ENCODE measurements around the gene A1BG. TPM values are rescaled to one million over a fixed set of nuclear protein-coding genes. Genes with fewer than 3 reads are reported as not detected.

The A1BG gene
- polyA plus RNA-seq, 2 of the 4 experiments (the other 2 are of a cell fraction): 2.5 to 9.5 TPM

GRCh38 chr19:58362272-58362994, 9.1 kb upstream of the A1BG start, which contains the start of gene ZNF497 (continued):
- TF ChIP-seq ATOH8 (CRISPR knock-in tag; IDR thresholded peaks at IDR 0.05; ENCODE audit: low read depth): no peak
- peak; percentile 80 for TF ChIP-seq PHF8 (IDR thresholded peaks at IDR 0.05; ENCODE audit: borderline replicate concordance, low read depth)
- no peak for TF ChIP-seq TFCP2L1 (CRISPR knock-in tag; IDR thresholded peaks at IDR 0.05)
- TF ChIP-seq, protein P1, sequence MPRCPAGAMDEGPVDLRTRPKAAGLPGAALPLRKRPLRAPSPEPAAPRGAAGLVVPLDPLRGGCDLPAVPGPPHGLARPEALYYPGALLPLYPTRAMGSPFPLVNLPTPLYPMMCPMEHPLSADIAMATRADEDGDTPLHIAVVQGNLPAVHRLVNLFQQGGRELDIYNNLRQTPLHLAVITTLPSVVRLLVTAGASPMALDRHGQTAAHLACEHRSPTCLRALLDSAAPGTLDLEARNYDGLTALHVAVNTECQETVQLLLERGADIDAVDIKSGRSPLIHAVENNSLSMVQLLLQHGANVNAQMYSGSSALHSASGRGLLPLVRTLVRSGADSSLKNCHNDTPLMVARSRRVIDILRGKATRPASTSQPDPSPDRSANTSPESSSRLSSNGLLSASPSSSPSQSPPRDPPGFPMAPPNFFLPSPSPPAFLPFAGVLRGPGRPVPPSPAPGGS (IDR thresholded peaks at IDR 0.05): peak; percentile 76; the same call in 2 of the 3 replicates
- 0 out of 2 replicates have a peak, but pooled peaks have one; percentile 6 for TF ChIP-seq TP53 (CRISPR knock-in tag; IDR thresholded peaks at IDR 0.05)
- TF ChIP-seq ESRRA (IDR thresholded peaks at IDR 0.05; ENCODE audit: borderline replicate concordance, low read length): no peak
- TF ChIP-seq RCOR1 (IDR thresholded peaks at IDR 0.05; ENCODE audit: low read depth, low read length): no peak
- no peak for TF ChIP-seq FOSB (CRISPR knock-in tag; IDR thresholded peaks at IDR 0.05)
- no peak for TF ChIP-seq HOXA7 (CRISPR knock-in tag; IDR thresholded peaks at IDR 0.05)
- TF ChIP-seq E2F6 (IDR thresholded peaks at IDR 0.05; ENCODE audit: borderline replicate concordance, low read depth): peak; percentile 89
- TF ChIP-seq CHD2 (IDR thresholded peaks at IDR 0.05; ENCODE audit: low read length, partially characterized antibody): no peak
- no peak for TF ChIP-seq NR3C1 (IDR thresholded peaks at IDR 0.05)

DNA sequence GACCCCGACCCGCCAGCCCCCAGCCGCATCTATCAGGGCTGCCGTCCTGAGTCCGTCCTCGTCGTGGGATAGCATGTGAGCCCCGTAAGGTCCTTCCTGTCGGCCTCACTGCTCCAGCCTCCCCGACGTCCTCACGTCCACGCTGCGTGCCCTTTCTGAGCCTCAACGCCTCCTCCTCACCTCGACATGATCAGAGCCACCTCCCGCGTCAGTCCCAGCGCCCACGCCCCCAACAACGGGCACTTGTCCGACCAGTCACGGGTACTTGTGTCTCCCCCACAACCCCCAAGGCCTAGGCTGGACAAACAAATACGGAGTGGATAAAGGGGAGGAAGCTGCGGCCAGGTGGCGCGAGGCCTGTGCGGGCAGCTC, 8.6 kb upstream of the A1BG start:
- DNase-seq (ENCODE audit: low read depth in 1 of 2, low spot score in 1 of 2): peak; percentile 82 to 87
- peak; percentile 32 for FAIRE-seq
- POLR2A ChIA-PET: interaction anchor here (0.7 to 3.4 kb wide), 33 partner anchors 9 to 884 kb away, joined by 3 to 43 read pairs (median 8); partner anchors contain the start of genes A1BG, ERVK3-1, RPS5 and TRIM28
- peaks cover 3% of the 10 kb centered on the region; the same call in 1 of the 3 replicates for H3K9me3 ChIP-seq
- peak overlapping the region; percentile 82 to 88 for H3K27ac ChIP-seq
- peaks cover 7% of the 10 kb centered on the region; the same call in 1 of the 3 replicates for H3K4me1 ChIP-seq
- peak overlapping the region; percentile 88 for H3K4me2 ChIP-seq
- CTCF ChIA-PET: interaction anchor here (0.6 to 3.0 kb wide), 9 partner anchors 9 to 158 kb away, joined by 3 to 10 read pairs (median 3); partner anchors contain the start of genes A1BG and ZBTB45
- peak; percentile 59 to 64 for ATAC-seq
- 14% methylated on average over 28 of the region's 28 CpGs for whole genome bisulfite sequencing (ENCODE audit: missing lambda C conversion rate)
- peak overlapping the region; percentile 58 for H3K4me3 ChIP-seq
- TF ChIP-seq HEYL (CRISPR knock-in tag; IDR thresholded peaks at IDR 0.05): no peak
- no peak for TF ChIP-seq ESRRA (IDR thresholded peaks at IDR 0.05; ENCODE audit: borderline replicate concordance, low read length)
- peak; percentile 66; the same call in 1 of the 2 replicates for TF ChIP-seq MAX (IDR thresholded peaks at IDR 0.05)
- no peak for TF ChIP-seq EP300 (IDR thresholded peaks at IDR 0.05)
- TF ChIP-seq HOXA7 (CRISPR knock-in tag; IDR thresholded peaks at IDR 0.05): peak; percentile 8; the same call in 1 of the 2 replicates
- TF ChIP-seq, protein P2, sequence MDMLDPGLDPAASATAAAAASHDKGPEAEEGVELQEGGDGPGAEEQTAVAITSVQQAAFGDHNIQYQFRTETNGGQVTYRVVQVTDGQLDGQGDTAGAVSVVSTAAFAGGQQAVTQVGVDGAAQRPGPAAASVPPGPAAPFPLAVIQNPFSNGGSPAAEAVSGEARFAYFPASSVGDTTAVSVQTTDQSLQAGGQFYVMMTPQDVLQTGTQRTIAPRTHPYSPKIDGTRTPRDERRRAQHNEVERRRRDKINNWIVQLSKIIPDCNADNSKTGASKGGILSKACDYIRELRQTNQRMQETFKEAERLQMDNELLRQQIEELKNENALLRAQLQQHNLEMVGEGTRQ (IDR thresholded peaks at IDR 0.05): 0 out of 2 replicates have a peak, but pooled peaks have one; percentile 4
- peak; percentile 87 for TF ChIP-seq TP53 (CRISPR knock-in tag; IDR thresholded peaks at IDR 0.05)
- TF ChIP-seq EHF (CRISPR knock-in tag; IDR thresholded peaks at IDR 0.05): no peak; the same call in 1 of the 2 replicates
- TF ChIP-seq ATOH8 (CRISPR knock-in tag; IDR thresholded peaks at IDR 0.05; ENCODE audit: low read depth): peak; percentile 84; the same call in 1 of the 2 replicates
- TF ChIP-seq, protein P3, sequence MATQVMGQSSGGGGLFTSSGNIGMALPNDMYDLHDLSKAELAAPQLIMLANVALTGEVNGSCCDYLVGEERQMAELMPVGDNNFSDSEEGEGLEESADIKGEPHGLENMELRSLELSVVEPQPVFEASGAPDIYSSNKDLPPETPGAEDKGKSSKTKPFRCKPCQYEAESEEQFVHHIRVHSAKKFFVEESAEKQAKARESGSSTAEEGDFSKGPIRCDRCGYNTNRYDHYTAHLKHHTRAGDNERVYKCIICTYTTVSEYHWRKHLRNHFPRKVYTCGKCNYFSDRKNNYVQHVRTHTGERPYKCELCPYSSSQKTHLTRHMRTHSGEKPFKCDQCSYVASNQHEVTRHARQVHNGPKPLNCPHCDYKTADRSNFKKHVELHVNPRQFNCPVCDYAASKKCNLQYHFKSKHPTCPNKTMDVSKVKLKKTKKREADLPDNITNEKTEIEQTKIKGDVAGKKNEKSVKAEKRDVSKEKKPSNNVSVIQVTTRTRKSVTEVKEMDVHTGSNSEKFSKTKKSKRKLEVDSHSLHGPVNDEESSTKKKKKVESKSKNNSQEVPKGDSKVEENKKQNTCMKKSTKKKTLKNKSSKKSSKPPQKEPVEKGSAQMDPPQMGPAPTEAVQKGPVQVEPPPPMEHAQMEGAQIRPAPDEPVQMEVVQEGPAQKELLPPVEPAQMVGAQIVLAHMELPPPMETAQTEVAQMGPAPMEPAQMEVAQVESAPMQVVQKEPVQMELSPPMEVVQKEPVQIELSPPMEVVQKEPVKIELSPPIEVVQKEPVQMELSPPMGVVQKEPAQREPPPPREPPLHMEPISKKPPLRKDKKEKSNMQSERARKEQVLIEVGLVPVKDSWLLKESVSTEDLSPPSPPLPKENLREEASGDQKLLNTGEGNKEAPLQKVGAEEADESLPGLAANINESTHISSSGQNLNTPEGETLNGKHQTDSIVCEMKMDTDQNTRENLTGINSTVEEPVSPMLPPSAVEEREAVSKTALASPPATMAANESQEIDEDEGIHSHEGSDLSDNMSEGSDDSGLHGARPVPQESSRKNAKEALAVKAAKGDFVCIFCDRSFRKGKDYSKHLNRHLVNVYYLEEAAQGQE (IDR thresholded peaks at IDR 0.05): peak; percentile 12; the same call in 1 of the 2 replicates
- TF ChIP-seq POLR2A (IDR thresholded peaks at IDR 0.05; ENCODE audit: low read length): peak; percentile 50
- TF ChIP-seq HOXB5 (CRISPR knock-in tag; IDR thresholded peaks at IDR 0.05): no peak; the same call in 1 of the 2 replicates
- no peak for TF ChIP-seq HES2 (IDR thresholded peaks at IDR 0.05)
- no peak for TF ChIP-seq NFE2L2 (conservative IDR thresholded peaks at IDR 0.05; ENCODE audit: low read length)
- no peak for TF ChIP-seq JUNB (IDR thresholded peaks at IDR 0.05)
- no peak for TF ChIP-seq PBX3 (IDR thresholded peaks at IDR 0.05)
- no peak for TF ChIP-seq ZNF302 (CRISPR knock-in tag; IDR thresholded peaks at IDR 0.05)
- no peak for TF ChIP-seq CBX8 (IDR thresholded peaks at IDR 0.05)
- TF ChIP-seq CEBPB (IDR thresholded peaks at IDR 0.05): no peak
- 0 out of 2 replicates have a peak, but pooled peaks have one; percentile 53 for TF ChIP-seq RARB (CRISPR knock-in tag; IDR thresholded peaks at IDR 0.05)
